ENCODE measurements around the gene TBL1X. TPM values are rescaled to one million over a fixed set of nuclear protein-coding genes. Genes with fewer than 3 reads are reported as not detected.
A peak's percentile ranks its signal among the peaks of the same experiment; 100 is the strongest.

TBL1X gene
- total RNA-seq, 1 donor from 2014 or later: 82.2 TPM

DNA sequence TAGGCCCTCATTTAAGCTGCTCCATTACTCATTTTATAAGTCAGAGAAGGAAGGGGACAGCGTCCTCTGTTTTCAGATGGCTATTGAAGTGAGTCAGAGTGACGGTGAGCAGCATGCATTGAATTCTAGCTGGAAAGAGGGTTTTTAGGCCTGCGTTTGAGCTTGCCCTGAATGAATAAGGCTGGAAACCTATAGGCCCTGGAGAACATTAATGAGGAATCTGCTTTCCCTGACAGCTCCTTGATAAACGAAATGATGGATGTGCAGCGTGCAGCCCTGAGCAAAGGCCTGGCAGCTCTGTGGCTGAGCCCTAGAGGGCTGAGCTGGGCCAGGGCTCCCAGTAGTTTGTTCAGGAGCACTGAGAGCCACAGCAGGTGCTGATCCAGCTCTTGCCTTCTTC is 33.4 kb downstream of the TBL1X start:
- DNase-seq (ENCODE audit: low spot score): no peak

DNA sequence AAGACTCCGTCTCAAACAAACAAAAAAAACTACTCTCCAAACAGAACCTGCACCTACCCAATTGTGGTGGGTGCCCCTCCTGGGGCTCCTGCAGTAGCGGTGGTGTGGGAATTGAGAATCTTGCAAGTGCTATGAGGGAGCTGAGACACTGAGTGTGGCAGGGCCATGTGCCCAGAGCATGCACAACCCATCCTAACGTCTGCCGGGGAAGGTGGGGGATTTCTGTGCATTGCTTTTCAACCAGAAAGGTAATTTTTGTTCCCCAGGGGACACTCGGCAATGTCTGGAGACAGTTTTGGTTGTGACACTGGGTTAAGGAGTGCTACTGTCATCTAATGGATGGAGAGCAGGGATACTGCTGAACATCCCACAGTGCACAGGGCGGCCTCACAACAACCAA is 35.7 kb downstream of the TBL1X start:
- no peak for DNase-seq (ENCODE audit: low spot score)

GRCh38 chrX:9501362-9501761 is 36.5 kb downstream of the TBL1X start:
- no peak for DNase-seq (ENCODE audit: low spot score)

GRCh38 chrX:9503261-9503660 is 38.4 kb downstream of the TBL1X start:
- no peak for DNase-seq (ENCODE audit: low spot score)

DNA sequence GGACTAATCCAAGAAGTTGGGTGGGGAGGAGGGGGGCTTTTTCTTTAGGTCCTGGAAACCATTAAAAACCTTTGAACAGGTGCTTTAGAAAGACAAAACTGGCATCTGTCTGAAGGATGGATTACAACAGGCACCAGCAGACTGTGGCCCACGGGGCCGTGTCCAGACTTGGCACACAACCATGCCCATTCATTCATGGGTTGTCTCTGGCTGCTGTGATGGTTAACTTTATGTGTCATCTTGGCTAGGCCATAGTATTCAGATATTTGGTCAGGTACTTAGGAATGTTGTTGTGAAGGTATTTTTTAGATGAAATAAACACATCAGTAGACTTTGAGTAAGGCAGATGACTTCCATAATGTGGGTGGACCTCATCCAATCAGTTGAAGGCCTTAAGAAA is 45.5 kb downstream of the TBL1X start:
- no peak for DNase-seq (ENCODE audit: low spot score)

GRCh38 chrX:9510980-9511379 is 46.1 kb downstream of the TBL1X start:
- DNase-seq (ENCODE audit: low spot score): no peak

GRCh38 chrX:9515489-9515888 is 50.6 kb downstream of the TBL1X start:
- no peak for DNase-seq (ENCODE audit: low spot score)

- DNase-seq (ENCODE audit: low spot score): no peak
Measured at GRCh38 chrX:9515973-9516538, 51.2 kb downstream of the TBL1X start.

- no peak for DNase-seq (ENCODE audit: low spot score)
Measured at GRCh38 chrX:9516635-9517034, 51.8 kb downstream of the TBL1X start.

DNA sequence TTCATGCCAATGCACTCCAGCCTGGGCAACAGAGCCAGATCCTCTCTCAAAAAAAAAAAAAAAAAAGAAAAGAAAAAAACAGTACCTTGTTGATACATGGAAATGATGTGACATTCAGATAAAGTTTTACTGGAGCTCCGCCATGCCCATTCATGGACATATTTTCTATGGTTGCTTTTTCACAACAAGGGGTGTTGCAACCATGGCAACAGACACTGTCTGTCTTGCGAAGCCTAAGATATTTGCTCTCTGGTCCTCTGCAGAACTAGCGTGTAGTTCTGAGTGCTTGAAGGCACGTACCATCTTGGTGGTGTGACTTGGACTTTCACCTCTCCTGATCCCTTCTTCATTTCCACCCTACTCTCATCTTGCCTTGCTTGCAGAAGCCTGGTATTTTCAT is 53.2 kb downstream of the TBL1X start:
- no peak for DNase-seq (ENCODE audit: low spot score)

DNA sequence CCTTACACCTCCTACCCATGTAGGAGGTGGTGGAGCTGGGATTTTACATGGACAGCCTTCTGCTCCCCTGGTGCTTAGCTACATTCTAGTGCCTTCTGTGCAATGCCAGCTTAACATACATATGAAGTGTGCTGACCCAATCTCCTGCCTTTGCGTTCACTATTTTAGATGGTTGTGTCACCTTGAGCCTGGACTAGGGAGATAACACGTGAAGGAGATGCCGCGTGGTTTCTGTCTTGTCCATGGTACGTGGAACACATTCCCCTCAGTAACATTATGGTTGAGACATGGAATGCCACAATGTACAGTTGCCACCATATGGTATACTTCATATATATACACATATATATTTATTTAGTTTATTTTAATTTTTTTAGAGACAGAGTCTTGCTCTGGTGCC is 54.0 kb downstream of the TBL1X start:
- DNase-seq (ENCODE audit: low spot score): no peak

DNA sequence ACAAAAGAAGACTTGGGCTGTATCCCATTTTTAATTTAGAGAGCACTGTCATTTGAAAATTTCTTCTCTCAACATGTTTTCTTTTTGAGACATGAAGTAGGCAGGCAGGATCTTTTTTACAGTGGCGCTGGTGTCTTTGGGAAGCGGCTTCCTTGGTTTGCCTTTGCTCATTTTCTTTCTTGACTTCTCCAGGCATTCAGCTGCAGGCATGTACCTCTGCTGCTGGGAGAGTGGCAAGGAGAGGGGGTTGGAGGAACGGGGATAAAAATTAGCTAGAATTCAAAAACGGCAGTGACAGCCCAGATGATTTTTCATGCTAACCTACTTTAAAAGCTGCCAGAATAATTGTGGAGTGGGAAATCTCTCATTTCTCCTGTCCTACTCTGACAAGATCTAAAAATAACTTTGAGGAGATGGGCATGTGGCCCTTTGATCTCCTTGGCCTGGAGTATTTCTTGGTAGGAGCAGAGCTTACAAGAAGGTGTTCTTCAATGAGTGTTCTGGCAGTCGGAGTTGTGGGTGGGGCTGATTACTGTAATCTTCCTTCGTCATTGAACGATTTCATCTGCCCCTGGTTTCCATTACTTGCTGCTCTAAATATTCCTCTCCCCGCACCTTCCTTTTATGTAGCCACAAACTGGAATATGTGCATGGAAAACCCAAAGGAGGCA is 54.8 kb downstream of the TBL1X start:
- DNase-seq (ENCODE audit: low spot score): no peak

DNA sequence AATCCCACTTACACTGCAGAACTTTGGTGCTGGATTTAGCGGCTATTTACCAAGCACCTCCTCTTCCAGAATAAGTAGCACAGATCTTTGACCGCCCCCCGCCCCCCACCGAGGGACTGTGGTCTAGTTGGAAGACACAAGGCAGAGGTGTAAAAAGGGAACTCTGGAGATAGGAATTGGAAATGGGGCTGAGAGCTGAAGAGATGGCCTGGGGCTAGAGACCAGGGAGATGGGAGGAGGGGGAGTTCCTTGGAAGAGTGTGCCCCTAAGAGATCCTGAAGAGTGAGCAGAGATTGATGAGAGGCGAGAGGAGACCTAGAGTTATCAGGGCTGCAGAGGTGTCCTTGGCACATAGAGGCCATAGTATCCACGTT is 55.3 kb downstream of the TBL1X start:
- no peak for DNase-seq (ENCODE audit: low spot score)

DNA sequence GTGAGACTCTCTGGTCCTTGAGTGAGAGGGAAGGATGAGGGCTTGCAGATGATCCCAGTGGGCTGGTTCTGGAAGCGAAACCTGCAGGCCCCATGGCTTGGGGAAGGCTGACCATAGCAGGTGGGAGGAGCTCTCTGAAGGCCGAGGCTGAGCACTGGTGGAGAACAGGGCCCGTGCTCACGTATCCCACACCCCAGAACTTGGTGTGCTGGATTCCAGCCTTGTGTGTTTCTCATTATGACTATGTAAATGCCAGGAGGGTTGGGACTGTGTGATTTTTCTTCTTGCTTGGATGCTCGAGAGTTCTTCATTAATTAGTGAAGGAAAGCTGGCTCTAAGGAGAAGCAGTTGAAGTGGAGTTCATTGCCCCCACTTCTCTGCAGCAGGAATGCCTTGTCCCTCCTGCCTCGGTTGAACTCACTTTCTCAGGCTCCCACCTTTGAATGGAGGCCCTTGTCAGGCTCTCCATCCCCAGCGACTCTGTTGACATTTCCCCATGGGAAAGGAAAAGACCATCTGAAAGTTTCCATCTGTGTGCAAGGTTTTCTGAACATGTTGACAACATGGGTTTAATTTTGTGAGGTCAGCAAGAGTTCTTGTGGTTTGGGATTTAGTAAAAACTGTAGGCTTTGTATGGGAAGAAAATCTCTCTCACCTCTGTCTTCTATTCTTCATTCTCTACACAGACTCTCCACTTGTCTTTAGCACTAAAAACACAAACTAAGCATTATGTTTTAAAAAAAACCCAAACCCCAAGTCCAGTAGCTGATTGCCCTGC is 57.7 kb downstream of the TBL1X start:
- DNase-seq (ENCODE audit: low spot score): no peak

- DNase-seq (ENCODE audit: low spot score): no peak
Measured at GRCh38 chrX:9525511-9526248, 60.8 kb downstream of the TBL1X start.

DNA sequence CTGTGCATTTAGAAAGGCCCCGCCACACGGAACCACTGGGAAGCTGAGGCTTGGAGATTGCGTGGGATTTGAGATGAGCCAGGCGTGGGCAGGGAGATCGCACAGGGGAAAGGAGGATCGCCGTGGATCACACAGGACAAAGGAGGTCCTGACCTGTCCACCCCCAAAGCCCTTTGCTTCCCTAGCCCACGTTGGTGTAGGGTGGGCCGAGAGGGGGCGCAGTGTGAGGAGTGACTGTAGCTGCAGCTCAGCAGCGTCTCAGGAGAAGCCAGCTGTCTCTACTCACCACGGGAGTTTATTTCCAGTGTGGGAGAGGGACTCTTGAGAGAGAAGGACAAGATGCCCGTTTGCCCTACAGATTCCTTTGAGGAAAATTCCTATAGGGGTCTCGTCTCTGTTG is 62.1 kb downstream of the TBL1X start:
- DNase-seq (ENCODE audit: low spot score): no peak

DNA sequence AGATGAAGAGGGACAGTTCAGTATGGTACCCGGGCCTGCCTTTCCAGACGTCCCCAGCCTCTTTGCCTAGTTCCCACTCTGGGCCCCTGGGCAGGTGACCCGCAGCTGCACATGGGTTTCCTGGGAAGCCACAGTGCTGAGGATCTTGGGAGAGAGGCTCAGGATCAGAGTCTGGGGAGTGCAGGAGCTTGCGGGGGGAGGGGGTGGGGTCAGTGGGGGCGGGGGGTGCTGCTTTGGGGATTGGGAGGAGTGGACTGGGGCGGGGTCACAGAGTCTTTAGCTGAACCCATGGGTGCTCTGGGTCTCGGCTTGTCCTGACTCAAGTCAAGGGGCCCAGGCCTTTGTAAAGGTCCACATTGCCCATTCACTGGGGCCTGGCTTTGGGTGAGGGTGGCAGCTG is 63.6 kb downstream of the TBL1X start:
- no peak for DNase-seq (ENCODE audit: low spot score)

- no peak for DNase-seq (ENCODE audit: low spot score)
Measured at GRCh38 chrX:9529223-9529622, 64.4 kb downstream of the TBL1X start.

GRCh38 chrX:9530848-9531274 is 66.0 kb downstream of the TBL1X start:
- DNase-seq (ENCODE audit: low spot score): peak; percentile 56

DNA sequence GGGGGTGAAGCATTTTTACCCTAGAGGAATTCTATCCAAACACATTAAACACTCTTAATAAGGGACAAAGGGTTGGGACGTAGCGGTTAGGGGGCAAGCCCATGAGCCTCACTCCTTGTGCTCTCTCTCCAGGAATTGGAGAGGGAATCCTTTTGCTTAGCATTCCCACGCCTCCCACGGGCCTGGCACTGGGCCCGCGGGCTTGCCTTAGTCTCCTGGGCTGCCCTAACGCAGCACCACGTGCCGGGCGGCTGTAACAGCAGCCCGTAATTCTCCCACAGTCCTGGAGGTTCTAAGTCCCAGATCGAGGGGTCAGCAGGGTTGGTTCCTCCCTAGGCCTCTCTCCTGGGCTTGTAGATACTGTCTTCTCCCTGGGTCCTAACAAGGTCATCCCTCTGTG is 67.5 kb downstream of the TBL1X start:
- no peak for DNase-seq (ENCODE audit: low spot score)

GRCh38 chrX:9533611-9534010 is 68.8 kb downstream of the TBL1X start:
- DNase-seq (ENCODE audit: low spot score): no peak

GRCh38 chrX:9534686-9535085 is 69.8 kb downstream of the TBL1X start:
- no peak for DNase-seq (ENCODE audit: low spot score)

GRCh38 chrX:9535101-9535500 is 70.2 kb downstream of the TBL1X start:
- no peak for DNase-seq (ENCODE audit: low spot score)

All from ureter (tissue), 1 donor.